Esophagus squamous epithelium (tissue), 4 donors: ENCODE results near the gene CLTCL1.

Experiments
- POLR2A ChIP-seq, 4 donors: fragments of 450-650 bp; IDR thresholded peaks; one replicate each; pipeline ENCODE4 v1.6.1; 2017; ENCODE audit warnings: antibody characterized with exemption in 4 of 4, mild to moderate bottlenecking in 4 of 4, moderate library complexity in 3 of 4
- TF ChIP-seq, protein P1 (sequence below), 6 experiments: fragments of 450-650 bp in 4 of 6; fragments of 200-600 bp in 2 of 6; sonication (generic) in 2 of 6; IDR thresholded peaks; one replicate each; pipeline ENCODE4 v1.5.1; 2016 to 2019; ENCODE audit warnings: antibody characterized with exemption in 6 of 6, mild to moderate bottlenecking in 4 of 6, moderate library complexity in 4 of 6

- TF ChIP-seq, protein P1, sequence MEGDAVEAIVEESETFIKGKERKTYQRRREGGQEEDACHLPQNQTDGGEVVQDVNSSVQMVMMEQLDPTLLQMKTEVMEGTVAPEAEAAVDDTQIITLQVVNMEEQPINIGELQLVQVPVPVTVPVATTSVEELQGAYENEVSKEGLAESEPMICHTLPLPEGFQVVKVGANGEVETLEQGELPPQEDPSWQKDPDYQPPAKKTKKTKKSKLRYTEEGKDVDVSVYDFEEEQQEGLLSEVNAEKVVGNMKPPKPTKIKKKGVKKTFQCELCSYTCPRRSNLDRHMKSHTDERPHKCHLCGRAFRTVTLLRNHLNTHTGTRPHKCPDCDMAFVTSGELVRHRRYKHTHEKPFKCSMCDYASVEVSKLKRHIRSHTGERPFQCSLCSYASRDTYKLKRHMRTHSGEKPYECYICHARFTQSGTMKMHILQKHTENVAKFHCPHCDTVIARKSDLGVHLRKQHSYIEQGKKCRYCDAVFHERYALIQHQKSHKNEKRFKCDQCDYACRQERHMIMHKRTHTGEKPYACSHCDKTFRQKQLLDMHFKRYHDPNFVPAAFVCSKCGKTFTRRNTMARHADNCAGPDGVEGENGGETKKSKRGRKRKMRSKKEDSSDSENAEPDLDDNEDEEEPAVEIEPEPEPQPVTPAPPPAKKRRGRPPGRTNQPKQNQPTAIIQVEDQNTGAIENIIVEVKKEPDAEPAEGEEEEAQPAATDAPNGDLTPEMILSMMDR (IDR thresholded peaks at IDR 0.05), result no peak
- no peak for TF ChIP-seq POLR2A (IDR thresholded peaks at IDR 0.05)
These were observed 19.5 kb downstream of the CLTCL1 start for GRCh38 chr22:19271856-19272535.
